Progenitor cell of endocrine pancreas (in vitro differentiated cells): ENCODE measurements around the gene INTS1. TPM values are rescaled to one million over a fixed set of nuclear protein-coding genes. Genes with fewer than 3 reads are reported as not detected.
A peak's percentile ranks its signal among the peaks of the same experiment; 100 is the strongest.

Source experiments
- DNase-seq: peaks from one replicate; pipeline ENCODE4 v3.0.0; 2021; ENCODE audit warnings: low spot score; ENCODE audit not compliant: unreplicated experiment
- H3K27ac Mint-ChIP-seq: 2 replicates; pipeline ENCODE4 v1.8.0; 2021; ENCODE audit warnings: mild to moderate bottlenecking, moderate library complexity, mixed read lengths
- H3K27me3 Mint-ChIP-seq: 2 replicates; pipeline ENCODE4 v1.8.0; 2021; ENCODE audit warnings: mixed read lengths
- H3K36me3 Mint-ChIP-seq: 2 replicates; pipeline ENCODE4 v1.8.0; 2022; ENCODE audit warnings: mixed read lengths; ENCODE audit not compliant: insufficient read depth
- H3K4me1 Mint-ChIP-seq: 2 replicates; pipeline ENCODE4 v1.8.0; 2021; ENCODE audit warnings: low read depth, mixed read lengths
- H3K4me3 Mint-ChIP-seq: 2 replicates; pipeline ENCODE4 v1.8.0; 2021; ENCODE audit warnings: low read depth, mild to moderate bottlenecking, moderate library complexity, mixed read lengths
- H3K9me3 Mint-ChIP-seq: 2 replicates; pipeline ENCODE4 v1.8.0; 2021; ENCODE audit warnings: low read depth, mixed read lengths
- CTCF ChIP-seq: fragments of 200-600 bp; sonication (generic); IDR thresholded peaks from one replicate; pipeline ENCODE4 v1.5.0; 2021; ENCODE audit warnings: antibody characterized with exemption, mild to moderate bottlenecking; ENCODE audit not compliant: unreplicated experiment
- total RNA-seq: library from RNA; stranded (reverse); gene quantifications from 2 replicates; pipeline ENCODE4 v1.2.1, GENCODE V29; 2021

Gene INTS1
- total RNA-seq, 1 donor from 2014 or later = 145 TPM

DNA sequence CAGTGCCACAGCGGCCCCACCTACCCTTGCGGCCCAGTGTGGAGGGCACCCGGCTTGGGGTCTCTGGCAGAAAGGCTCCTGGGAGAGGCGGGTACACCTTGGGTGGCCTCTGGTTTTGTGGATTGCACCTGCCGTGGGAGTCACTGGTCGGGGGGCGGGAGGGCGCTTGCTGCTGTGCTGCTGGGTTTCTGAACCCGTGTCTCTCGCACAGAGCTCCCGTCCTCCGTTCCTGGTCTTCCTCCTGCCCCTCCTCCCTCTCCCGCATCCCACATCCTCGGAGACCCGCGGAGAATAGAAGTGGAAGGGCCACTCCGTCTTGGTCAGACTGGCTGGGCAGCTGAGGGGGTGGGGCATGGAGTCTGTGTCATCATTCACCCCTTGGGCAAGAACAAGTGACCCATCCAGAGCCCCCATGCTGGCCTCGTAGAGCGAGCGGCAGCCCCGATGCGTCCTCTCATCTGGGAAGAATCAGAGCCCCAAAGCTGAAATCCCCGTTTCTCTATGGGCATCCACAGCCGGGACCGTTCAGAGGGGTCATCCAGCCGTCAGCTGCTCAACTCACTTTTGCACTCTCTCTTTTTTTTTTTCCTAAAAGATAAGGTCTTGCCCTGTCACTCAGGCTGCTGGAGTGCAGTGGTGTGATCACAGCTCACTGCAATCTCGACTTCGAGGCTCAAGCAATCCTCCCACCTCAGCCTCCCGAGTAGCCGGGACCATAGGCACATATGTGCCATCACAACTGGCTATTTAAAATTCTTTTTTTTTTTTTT lies 30.3 kb upstream of the INTS1 start:
- TF ChIP-seq CTCF = no peak
- DNase-seq = no peak
- no peaks in the 10 kb centered on the region for H3K9me3 Mint-ChIP-seq
- no peaks in the 10 kb centered on the region for H3K27me3 Mint-ChIP-seq
- H3K4me1 Mint-ChIP-seq = peaks cover 34% of the 10 kb centered on the region
- peak overlapping the region; percentile 77 for H3K27ac Mint-ChIP-seq
- H3K36me3 Mint-ChIP-seq = peaks cover 1% of the 10 kb centered on the region
- no peak overlapping the region for H3K4me3 Mint-ChIP-seq

GRCh38 chr7:1533547-1534329 lies 29.5 kb upstream of the INTS1 start:
- no peak overlapping the region for H3K27ac Mint-ChIP-seq
- TF ChIP-seq CTCF = no peak
- no peak overlapping the region for H3K4me3 Mint-ChIP-seq
- H3K4me1 Mint-ChIP-seq = peaks cover 34% of the 10 kb centered on the region
- no peaks in the 10 kb centered on the region for H3K27me3 Mint-ChIP-seq
- H3K9me3 Mint-ChIP-seq = no peaks in the 10 kb centered on the region
- no peak for DNase-seq
- peaks cover 1% of the 10 kb centered on the region for H3K36me3 Mint-ChIP-seq

- Mint-ChIP-seq H3K36me3 (peaks cover 1% of the 10 kb centered on the region), H3K4me3 (peak overlapping the region; percentile 77), H3K27ac (peak overlapping the region; percentile 96), H3K27me3 (no peaks in the 10 kb centered on the region), H3K4me1 (peaks cover 34% of the 10 kb centered on the region), H3K9me3 (no peaks in the 10 kb centered on the region)
- TF ChIP-seq CTCF = no peak
- no peak for DNase-seq
These were observed 29.0 kb upstream of the INTS1 start for GRCh38 chr7:1533255-1533546.

- H3K27me3 Mint-ChIP-seq = no peaks in the 10 kb centered on the region
- H3K36me3 Mint-ChIP-seq = no peaks in the 10 kb centered on the region
- TF ChIP-seq CTCF = no peak
These were observed 28.5 kb upstream of the INTS1 start for GRCh38 chr7:1532456-1533254.

GRCh38 chr7:1531979-1532455 lies 27.8 kb upstream of the INTS1 start:
- H3K36me3 Mint-ChIP-seq = no peaks in the 10 kb centered on the region
- TF ChIP-seq CTCF = no peak
- peaks cover 32% of the 10 kb centered on the region for H3K4me1 Mint-ChIP-seq
- H3K27me3 Mint-ChIP-seq = peaks cover under 1% of the 10 kb centered on the region
- DNase-seq = no peak
- H3K4me3 Mint-ChIP-seq = peak overlapping the region; percentile 77
- H3K9me3 Mint-ChIP-seq = no peaks in the 10 kb centered on the region
- H3K27ac Mint-ChIP-seq = peak overlapping the region; percentile 96

More at GRCh38 chr7:1532456-1533254, 28.5 kb upstream of the INTS1 start:
- H3K27ac Mint-ChIP-seq = peak overlapping the region; percentile 96
- peaks cover 32% of the 10 kb centered on the region for H3K4me1 Mint-ChIP-seq
- H3K9me3 Mint-ChIP-seq = no peaks in the 10 kb centered on the region
- peak overlapping the region; percentile 77 for H3K4me3 Mint-ChIP-seq
- no peak for DNase-seq
